GM23338 (cell line): Measurements from ENCODE around the gene PKLR.

Experiments
- CREB1 ChIP-seq: fragments of 250-450 bp; sonication (Bioruptor Pico); IDR thresholded peaks from 2 replicates; pipeline ENCODE4 v1.5.0; 2020; ENCODE audit warnings: low read depth, mild to moderate bottlenecking, moderate library complexity
- CTCF ChIP-seq, 2 experiments: fragments of 200-600 bp in 1 of 2; sonication (generic) in 1 of 2; conservative IDR thresholded peaks; 2 replicates each; pipeline versions ENCODE4 v1.5.1 to v1.6.1; 2016 to 2017; ENCODE audit warnings: antibody characterized with exemption in 2 of 2, low read depth in 2 of 2, mild to moderate bottlenecking in 2 of 2, moderate library complexity in 1 of 2
- POLR2AphosphoS5 ChIP-seq: IDR thresholded peaks from 2 replicates; pipeline ENCODE4 v1.6.1; 2016; ENCODE audit warnings: antibody characterized with exemption, low read depth
- REST ChIP-seq: IDR thresholded peaks from one replicate; pipeline ENCODE4 v1.6.1; 2018; ENCODE audit warnings: antibody characterized with exemption; ENCODE audit not compliant: unreplicated experiment
- STAT1 ChIP-seq: IDR thresholded peaks from one replicate; pipeline ENCODE4 v1.6.1; 2016; ENCODE audit warnings: antibody characterized with exemption; ENCODE audit not compliant: unreplicated experiment
- ZNF331 ChIP-seq: fragments of 250-450 bp; sonication (Bioruptor Pico); IDR thresholded peaks from 2 replicates; pipeline ENCODE4 v1.5.0; 2020; ENCODE audit warnings: low read depth, mild to moderate bottlenecking, moderate library complexity

GRCh38 chr1:155253797-155254196, 47.4 kb downstream of the PKLR start:
- TF ChIP-seq POLR2AphosphoS5: no peak
- no peak for TF ChIP-seq CTCF (conservative IDR thresholded peaks at IDR 0.05; ENCODE audit: low read depth in 2 of 2)
- no peak for TF ChIP-seq REST
- no peak for TF ChIP-seq CREB1 (CRISPR knock-in tag)
- no peak for TF ChIP-seq STAT1
- no peak for TF ChIP-seq ZNF331
